NCI-H510A treated with DMSO at 0.1 percent for 48 hours (cell line): ENCODE measurements around the gene HMGCR.

Experiments used
- DNase-seq: peaks from one replicate; lab custom pipeline; 2025; lab: John Stamatoyannopoulos, UW

The HMGCR gene

GRCh38 chr5:75340714-75341478, 3.9 kb downstream of the HMGCR start:
- no peak for DNase-seq

GRCh38 chr5:75341934-75342333, 4.9 kb downstream of the HMGCR start:
- no peak for DNase-seq

- no peak for DNase-seq
Observed at GRCh38 chr5:75342836-75343235, 5.8 kb downstream of the HMGCR start.

GRCh38 chr5:75348241-75348640, 11.2 kb downstream of the HMGCR start:
- DNase-seq: no peak

GRCh38 chr5:75349663-75350062, 12.6 kb downstream of the HMGCR start:
- no peak for DNase-seq

- no peak for DNase-seq
Observed at GRCh38 chr5:75351139-75351926, 14.3 kb downstream of the HMGCR start.

GRCh38 chr5:75355236-75355635, 18.2 kb downstream of the HMGCR start:
- DNase-seq: no peak

- DNase-seq: no peak
Observed at GRCh38 chr5:75356719-75357118, 19.7 kb downstream of the HMGCR start.

- DNase-seq: no peak
Observed at GRCh38 chr5:75358117-75358516, 21.1 kb downstream of the HMGCR start.

GRCh38 chr5:75361310-75361709, 24.3 kb downstream of the HMGCR start:
- no peak for DNase-seq

- DNase-seq: no peak
Observed at GRCh38 chr5:75362474-75362975, 25.5 kb downstream of the HMGCR start.

GRCh38 chr5:75363111-75363510, 26.1 kb downstream of the HMGCR start:
- DNase-seq: no peak

- no peak for DNase-seq
Observed at GRCh38 chr5:75363726-75364495, 26.9 kb downstream of the HMGCR start.

GRCh38 chr5:75364571-75365280, 27.7 kb downstream of the HMGCR start:
- no peak for DNase-seq

GRCh38 chr5:75365740-75366139, 28.7 kb downstream of the HMGCR start:
- no peak for DNase-seq

- DNase-seq: no peak
Observed at GRCh38 chr5:75366787-75367186, 29.8 kb downstream of the HMGCR start.

GRCh38 chr5:75367401-75367800, 30.4 kb downstream of the HMGCR start:
- DNase-seq: no peak

GRCh38 chr5:75368391-75368790, 31.4 kb downstream of the HMGCR start:
- no peak for DNase-seq

GRCh38 chr5:75373862-75374261, 36.8 kb downstream of the HMGCR start:
- DNase-seq: no peak

- no peak for DNase-seq
Observed at GRCh38 chr5:75374394-75374814, 37.4 kb downstream of the HMGCR start.

- DNase-seq: no peak
Observed at GRCh38 chr5:75375414-75375813, 38.4 kb downstream of the HMGCR start.

- DNase-seq: no peak
Observed at GRCh38 chr5:75380099-75380498, 43.1 kb downstream of the HMGCR start.
